ENCODE measurements around the gene CCDC86.

Gene CCDC86

GRCh38 chr11:60852982-60853950 lies 11.4 kb downstream of the CCDC86 start:
- no peak for TF ChIP-seq CTCF (IDR thresholded peaks at IDR 0.05; ENCODE audit: insufficient read depth, low read depth, low read length, missing control alignments)
- DNase-seq (ENCODE audit: low read depth), result no peak
- H3K4me3 ChIP-seq (ENCODE audit: low read depth, low read length), result no peak overlapping the region

GRCh38 chr11:60854140-60854846 lies 12.4 kb downstream of the CCDC86 start:
- no peak for TF ChIP-seq CTCF (IDR thresholded peaks at IDR 0.05; ENCODE audit: insufficient read depth, low read depth, low read length, missing control alignments)
- no peak for DNase-seq (ENCODE audit: low read depth)
- H3K4me3 ChIP-seq (ENCODE audit: low read depth, low read length), result no peak overlapping the region

- no peak overlapping the region for H3K4me3 ChIP-seq (ENCODE audit: low read depth, low read length)
- no peak for DNase-seq (ENCODE audit: low read depth)
- TF ChIP-seq CTCF (IDR thresholded peaks at IDR 0.05; ENCODE audit: insufficient read depth, low read depth, low read length, missing control alignments), result no peak
Observed at GRCh38 chr11:60854847-60855725, 13.2 kb downstream of the CCDC86 start.

GRCh38 chr11:60855726-60856633 lies 14.1 kb downstream of the CCDC86 start, which contains the start of gene PTGDR2:
Gene PTGDR2, minus strand, starts transcription at chr11:60855950. Its CDS starts 2,228 bp downstream, at chr11:60853722.
- DNase-seq (ENCODE audit: low read depth), result no peak
- no peak within 1 kb of the TSS for H3K4me3 ChIP-seq (ENCODE audit: low read depth, low read length)
- TF ChIP-seq CTCF (IDR thresholded peaks at IDR 0.05; ENCODE audit: insufficient read depth, low read depth, low read length, missing control alignments), result no peak

GRCh38 chr11:60857378-60858232 lies 15.7 kb downstream of the CCDC86 start:
- no peak for TF ChIP-seq CTCF (IDR thresholded peaks at IDR 0.05; ENCODE audit: insufficient read depth, low read depth, low read length, missing control alignments)
- H3K4me3 ChIP-seq (ENCODE audit: low read depth, low read length), result no peak overlapping the region
- no peak for DNase-seq (ENCODE audit: low read depth)

All from GM12865 (cell line).